ENCODE measurements around the gene RUNX1.
A peak's percentile ranks its signal among the peaks of the same experiment; 100 is the strongest.

RUNX1 gene

DNA sequence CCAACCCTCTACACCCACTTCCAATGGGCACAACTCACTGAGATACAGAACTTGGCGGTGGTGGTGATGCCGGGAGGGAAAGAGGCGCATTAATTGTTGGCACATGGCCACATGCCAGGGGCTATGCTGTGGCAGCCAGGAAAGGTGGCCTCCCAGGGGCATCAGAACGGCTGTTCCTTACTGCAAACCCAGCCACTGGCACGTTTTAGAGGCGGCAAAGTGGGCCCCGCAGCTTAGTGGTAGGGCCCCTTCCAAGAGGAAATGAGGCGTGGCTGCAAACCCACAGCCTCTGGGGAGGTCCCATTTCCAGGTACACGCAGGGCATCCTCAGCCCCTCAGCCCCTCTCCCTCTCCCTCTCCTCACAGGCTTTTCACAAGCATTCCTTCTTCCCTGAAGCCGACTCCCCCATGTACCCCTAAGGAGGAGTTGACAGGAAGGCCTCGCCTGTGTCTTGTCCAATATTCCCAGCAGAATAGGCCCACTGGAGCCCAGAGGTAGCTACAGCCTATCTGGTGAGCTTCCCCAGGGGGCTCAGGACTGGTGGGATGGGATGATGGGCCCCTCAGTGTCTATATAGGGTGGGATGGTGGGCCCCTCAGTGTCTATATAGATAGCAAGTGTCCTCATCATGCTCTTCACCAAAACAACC, 214.1 kb downstream of the RUNX1 start:
- Histone ChIP-seq H3K9me3 (no peaks in the 10 kb centered on the region), H3K4me1 (ENCODE audit: control insufficient read depth in 1 of 2, insufficient read depth in 1 of 2, low read depth in 1 of 2, low read length in 1 of 2) (peaks cover 30 to 50% of the 10 kb centered on the region in 2 experiments), H3K36me3 (peaks cover 51% of the 10 kb centered on the region), H3K27ac (peak overlapping the region; percentile 37), H3K4me3 (ENCODE audit: low read depth in 1 of 2, low read length in 1 of 2) (no peak overlapping the region), H3K27me3 (no peaks in the 10 kb centered on the region)
- TF ChIP-seq, protein P1, sequence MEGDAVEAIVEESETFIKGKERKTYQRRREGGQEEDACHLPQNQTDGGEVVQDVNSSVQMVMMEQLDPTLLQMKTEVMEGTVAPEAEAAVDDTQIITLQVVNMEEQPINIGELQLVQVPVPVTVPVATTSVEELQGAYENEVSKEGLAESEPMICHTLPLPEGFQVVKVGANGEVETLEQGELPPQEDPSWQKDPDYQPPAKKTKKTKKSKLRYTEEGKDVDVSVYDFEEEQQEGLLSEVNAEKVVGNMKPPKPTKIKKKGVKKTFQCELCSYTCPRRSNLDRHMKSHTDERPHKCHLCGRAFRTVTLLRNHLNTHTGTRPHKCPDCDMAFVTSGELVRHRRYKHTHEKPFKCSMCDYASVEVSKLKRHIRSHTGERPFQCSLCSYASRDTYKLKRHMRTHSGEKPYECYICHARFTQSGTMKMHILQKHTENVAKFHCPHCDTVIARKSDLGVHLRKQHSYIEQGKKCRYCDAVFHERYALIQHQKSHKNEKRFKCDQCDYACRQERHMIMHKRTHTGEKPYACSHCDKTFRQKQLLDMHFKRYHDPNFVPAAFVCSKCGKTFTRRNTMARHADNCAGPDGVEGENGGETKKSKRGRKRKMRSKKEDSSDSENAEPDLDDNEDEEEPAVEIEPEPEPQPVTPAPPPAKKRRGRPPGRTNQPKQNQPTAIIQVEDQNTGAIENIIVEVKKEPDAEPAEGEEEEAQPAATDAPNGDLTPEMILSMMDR (IDR thresholded peaks at IDR 0.05), result no peak

DNA sequence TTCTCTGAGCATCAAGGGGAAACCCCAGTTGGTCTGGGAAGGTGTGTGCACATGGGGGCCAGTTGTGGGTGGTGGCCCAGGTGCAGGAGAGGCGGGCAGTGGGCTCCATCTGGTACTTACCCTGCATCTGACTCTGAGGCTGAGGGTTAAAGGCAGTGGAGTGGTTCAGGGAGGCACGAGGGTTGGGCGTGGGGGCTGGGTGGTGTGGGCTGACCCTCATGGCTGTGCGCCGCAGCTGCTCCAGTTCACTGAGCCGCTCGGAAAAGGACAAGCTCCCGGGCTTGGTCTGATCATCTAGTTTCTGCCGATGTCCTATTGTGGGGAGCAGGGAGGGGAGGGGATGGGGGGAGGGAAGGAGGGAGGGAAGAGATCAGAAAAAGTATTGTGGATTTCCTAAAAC, 214.8 kb downstream of the RUNX1 start:
- Histone ChIP-seq H3K9me3 (no peaks in the 10 kb centered on the region), H3K4me1 (ENCODE audit: control insufficient read depth in 1 of 2, insufficient read depth in 1 of 2, low read depth in 1 of 2, low read length in 1 of 2) (peaks cover 30 to 50% of the 10 kb centered on the region in 2 experiments), H3K36me3 (peaks cover 51% of the 10 kb centered on the region), H3K4me3 (ENCODE audit: low read depth in 1 of 2, low read length in 1 of 2) (no peak overlapping the region), H3K27ac (no peak overlapping the region), H3K27me3 (no peaks in the 10 kb centered on the region)
- TF ChIP-seq, protein P1 (IDR thresholded peaks at IDR 0.05), result no peak

DNA sequence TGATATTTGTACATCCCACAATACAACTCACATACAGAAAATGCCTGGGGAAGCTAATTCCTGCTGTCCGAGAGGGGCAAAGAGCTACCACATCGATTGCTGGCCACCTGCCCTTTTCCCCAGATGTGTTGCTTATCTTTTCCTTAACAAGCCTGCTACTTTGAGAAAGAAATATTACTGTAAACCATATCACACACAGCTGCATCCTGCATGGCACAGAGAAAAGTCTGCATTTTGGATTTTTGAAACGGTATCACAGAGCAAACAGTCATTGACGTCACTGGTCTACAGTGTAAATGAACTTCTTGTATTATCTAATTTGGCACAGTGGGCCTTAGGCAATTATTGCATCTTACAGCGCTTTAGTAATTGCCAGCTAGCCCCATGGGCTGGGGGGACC, 215.6 kb downstream of the RUNX1 start:
- Histone ChIP-seq H3K4me1 (ENCODE audit: control insufficient read depth in 1 of 2, insufficient read depth in 1 of 2, low read depth in 1 of 2, low read length in 1 of 2) (peaks cover 30 to 46% of the 10 kb centered on the region in 2 experiments), H3K9me3 (no peaks in the 10 kb centered on the region), H3K36me3 (peaks cover 46% of the 10 kb centered on the region), H3K4me3 (ENCODE audit: low read depth in 1 of 2, low read length in 1 of 2) (no peak overlapping the region), H3K27me3 (no peaks in the 10 kb centered on the region), H3K27ac (no peak overlapping the region)
- TF ChIP-seq, protein P1 (IDR thresholded peaks at IDR 0.05), result no peak

DNA sequence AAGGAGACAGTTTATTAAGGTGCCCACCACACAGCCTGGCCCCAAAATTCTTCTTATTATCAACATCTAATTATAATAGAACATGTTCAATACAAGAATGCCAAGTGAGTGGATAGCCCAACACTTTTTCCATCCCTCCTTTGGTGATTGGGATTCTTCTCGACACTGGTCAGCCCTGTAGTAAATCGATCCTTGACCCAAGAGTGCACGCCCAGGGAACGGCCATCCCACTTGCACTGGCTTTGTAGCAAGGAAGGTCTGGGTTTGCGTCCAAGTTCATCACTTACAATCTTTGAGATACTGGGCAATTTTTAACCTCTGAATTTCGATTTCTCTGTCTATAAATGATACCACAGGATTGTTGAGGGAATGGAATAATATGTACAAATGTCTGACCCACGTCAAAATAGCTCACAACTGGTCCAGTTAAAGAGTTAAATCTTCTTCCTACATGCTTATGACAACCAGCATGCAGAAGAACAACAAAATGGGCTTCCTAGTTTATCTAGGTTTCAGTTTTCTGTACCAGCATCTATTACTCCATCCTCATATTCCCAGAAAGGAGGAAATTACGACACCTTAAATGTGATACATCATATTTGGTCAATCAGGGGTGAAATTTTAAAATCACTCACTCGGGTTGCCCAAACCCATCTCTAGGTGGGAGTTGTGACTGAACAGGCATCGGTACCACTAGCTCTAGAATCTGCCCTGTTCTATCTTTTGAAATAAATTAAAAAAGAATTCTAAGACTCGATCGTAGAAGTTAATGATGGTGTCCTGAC, 218.5 kb downstream of the RUNX1 start:
- Histone ChIP-seq H3K36me3 (peaks cover 41% of the 10 kb centered on the region), H3K4me3 (ENCODE audit: low read depth in 1 of 2, low read length in 1 of 2) (no peak overlapping the region), H3K27me3 (no peaks in the 10 kb centered on the region), H3K27ac (peak overlapping the region; percentile 30), H3K4me1 (ENCODE audit: control insufficient read depth in 1 of 2, insufficient read depth in 1 of 2, low read depth in 1 of 2, low read length in 1 of 2) (peaks cover 39 to 49% of the 10 kb centered on the region in 2 experiments), H3K9me3 (no peaks in the 10 kb centered on the region)
- TF ChIP-seq, protein P1 (IDR thresholded peaks at IDR 0.05), result no peak

DNA sequence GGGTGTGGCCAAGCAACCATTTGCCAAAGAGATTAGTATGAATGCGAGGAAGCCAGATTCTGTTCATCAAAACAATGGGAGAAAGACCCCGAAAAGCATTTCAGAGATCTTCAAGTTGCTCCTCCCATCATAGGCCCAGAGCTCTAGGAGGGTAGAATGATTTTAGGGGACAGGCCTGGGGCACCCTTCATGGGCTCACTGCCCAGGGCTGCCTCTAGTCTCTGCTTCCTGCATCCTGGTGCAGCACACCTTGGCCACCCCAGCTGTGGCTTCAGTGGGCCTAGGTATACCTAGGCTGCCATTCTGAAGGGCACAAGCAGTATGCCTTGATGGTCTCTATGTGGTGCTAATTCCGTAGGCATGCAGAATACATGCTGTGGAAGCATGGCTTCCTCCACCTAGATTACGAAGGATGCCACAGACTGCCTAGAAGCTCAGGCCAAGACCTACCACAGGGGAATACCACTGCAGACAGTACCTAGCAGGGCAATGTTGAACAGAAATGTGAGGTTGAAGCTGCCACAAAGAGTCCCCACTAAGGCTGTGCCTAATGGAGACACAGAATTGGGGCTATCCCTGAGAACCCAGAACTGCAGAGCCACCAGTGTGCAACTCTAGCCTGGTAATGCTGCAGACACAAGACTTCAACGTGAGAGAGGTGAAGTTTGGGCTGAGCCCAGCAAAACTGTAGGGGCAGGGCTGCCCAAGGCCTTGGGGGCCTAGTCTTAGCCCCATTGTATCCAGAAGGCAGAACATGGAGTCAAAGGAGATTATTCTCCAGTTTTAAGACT, 221.5 kb downstream of the RUNX1 start:
- H3K4me1 ChIP-seq (ENCODE audit: control insufficient read depth in 1 of 2, insufficient read depth in 1 of 2, low read depth in 1 of 2, low read length in 1 of 2), result peaks cover 27 to 31% of the 10 kb centered on the region in 2 experiments
- H3K27ac ChIP-seq, result peak overlapping the region; percentile 42
- H3K27me3 ChIP-seq, result no peaks in the 10 kb centered on the region
- H3K36me3 ChIP-seq, result peaks cover 37% of the 10 kb centered on the region
- no peak overlapping the region for H3K4me3 ChIP-seq (ENCODE audit: low read depth in 1 of 2, low read length in 1 of 2)
- TF ChIP-seq, protein P1 (IDR thresholded peaks at IDR 0.05), result no peak
- H3K9me3 ChIP-seq, result no peaks in the 10 kb centered on the region
